Epithelial cell of esophagus (primary cell): ENCODE results near the gene TMED4.

Source experiments
- DNase-seq: peaks from one replicate; pipeline ENCODE4 v3.0.0; 2010; ENCODE audit warnings: low read depth
- H3K4me3 ChIP-seq: 2 replicates; pipeline ENCODE4 v1.5.1; 2011; ENCODE audit warnings: mild to moderate bottlenecking, low read length, control low read depth
- CTCF ChIP-seq: IDR thresholded peaks from 2 replicates; pipeline ENCODE4 v1.5.1; 2011; ENCODE audit warnings: low read depth, mild to moderate bottlenecking, low read length, control low read depth, inconsistent platforms; ENCODE audit not compliant: insufficient read depth; ENCODE audit errors: missing control alignments

TMED4 gene

DNA sequence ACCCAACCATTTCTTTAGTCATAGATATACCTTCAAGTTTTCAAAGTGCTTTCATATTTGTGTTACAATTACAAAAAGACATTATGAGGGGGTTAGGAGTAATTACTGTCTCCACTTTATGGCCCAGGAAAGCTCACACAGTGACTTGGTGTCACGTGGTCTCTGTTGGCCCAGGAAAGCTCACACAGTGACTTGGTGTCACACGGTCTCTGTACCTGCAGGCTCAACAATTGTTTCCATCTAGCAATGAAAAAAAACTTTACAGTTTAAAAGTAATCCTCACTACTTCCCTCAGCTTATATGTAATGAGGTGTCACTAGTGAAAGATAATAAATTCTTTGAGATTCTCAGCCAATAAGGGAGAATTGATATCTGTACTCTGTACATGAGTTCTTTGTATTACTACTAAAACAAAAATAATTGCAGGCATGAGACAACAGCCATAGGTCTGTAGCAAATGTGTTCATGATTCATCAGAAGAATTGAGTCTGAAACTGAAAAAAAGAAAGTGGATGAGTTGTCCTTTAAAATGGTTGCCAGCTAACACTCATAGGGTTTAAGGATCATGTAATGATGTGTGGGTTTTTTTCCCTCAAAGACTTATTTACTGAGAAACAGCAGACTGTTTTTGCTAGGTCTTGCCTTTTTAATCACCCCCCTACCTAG lies 35.3 kb upstream of the TMED4 start:
- DNase-seq: peak; percentile 72
- no peak for TF ChIP-seq CTCF
- no peak overlapping the region for H3K4me3 ChIP-seq

GRCh38 chr7:44616545-44616944 lies 34.5 kb upstream of the TMED4 start:
- no peak for TF ChIP-seq CTCF
- no peak overlapping the region for H3K4me3 ChIP-seq
- DNase-seq: no peak

GRCh38 chr7:44615793-44616192 lies 33.8 kb upstream of the TMED4 start:
- no peak for TF ChIP-seq CTCF
- no peak overlapping the region for H3K4me3 ChIP-seq
- no peak for DNase-seq

GRCh38 chr7:44615149-44615611 lies 33.1 kb upstream of the TMED4 start:
- DNase-seq: peak; percentile 63
- H3K4me3 ChIP-seq: no peak overlapping the region
- no peak for TF ChIP-seq CTCF

DNA sequence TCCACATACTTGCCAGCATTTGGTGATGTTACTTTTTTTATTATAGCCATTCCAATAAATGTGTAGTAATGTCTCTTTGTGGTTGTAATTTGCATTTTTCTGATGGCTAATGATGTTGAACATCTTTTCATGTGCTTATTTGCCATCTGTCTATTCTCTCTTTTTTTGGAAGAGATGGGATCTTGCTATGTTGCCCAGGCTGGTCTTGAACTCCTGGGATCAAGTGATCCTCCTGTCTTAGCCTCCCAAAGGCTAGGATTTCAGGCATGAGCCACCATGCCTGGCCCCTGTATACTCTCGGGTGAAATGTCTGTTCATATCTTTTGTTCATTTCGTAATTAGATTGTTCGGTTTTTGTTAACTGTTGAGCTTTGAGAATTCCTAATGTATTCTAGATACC lies 27.8 kb upstream of the TMED4 start:
- no peak for DNase-seq
- no peak for TF ChIP-seq CTCF
- H3K4me3 ChIP-seq: no peak overlapping the region

- peak; percentile 11 for DNase-seq
- TF ChIP-seq CTCF: no peak
- no peak overlapping the region for H3K4me3 ChIP-seq
These were observed 27.1 kb upstream of the TMED4 start for GRCh38 chr7:44608916-44609648.
